Activated effector memory CD4-positive, alpha-beta T cell treated with anti-CD3 and anti-CD28 coated beads, Interleukin-2, amount 50 U/mL, for 16 hours (primary cell): ENCODE measurements around the gene MAD1L1.

Source experiments
- DNase-seq: peaks from one replicate; pipeline ENCODE4 v3.0.0-alpha.2; 2020

Gene MAD1L1

DNA sequence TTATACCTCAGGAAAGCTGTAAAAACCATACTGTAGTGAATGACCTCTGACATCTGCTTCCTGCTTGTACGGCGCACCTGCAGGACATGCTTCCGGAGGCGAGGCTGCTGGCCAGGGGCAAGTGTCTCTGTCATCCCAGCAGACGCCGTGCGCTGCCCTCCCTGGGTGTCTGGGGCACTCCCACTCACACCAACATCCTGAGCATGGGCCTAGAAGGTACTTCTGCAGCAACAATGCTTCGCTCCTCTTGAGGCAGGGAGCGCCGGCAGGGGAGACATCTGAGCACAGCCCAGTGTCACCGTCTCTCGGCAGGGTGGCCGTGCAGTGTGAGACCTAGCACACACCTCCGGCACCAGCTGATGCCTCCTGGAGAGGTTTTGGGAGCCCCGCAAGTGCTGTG is 269.2 kb downstream of the MAD1L1 start:
- peak; percentile 39 for DNase-seq

DNA sequence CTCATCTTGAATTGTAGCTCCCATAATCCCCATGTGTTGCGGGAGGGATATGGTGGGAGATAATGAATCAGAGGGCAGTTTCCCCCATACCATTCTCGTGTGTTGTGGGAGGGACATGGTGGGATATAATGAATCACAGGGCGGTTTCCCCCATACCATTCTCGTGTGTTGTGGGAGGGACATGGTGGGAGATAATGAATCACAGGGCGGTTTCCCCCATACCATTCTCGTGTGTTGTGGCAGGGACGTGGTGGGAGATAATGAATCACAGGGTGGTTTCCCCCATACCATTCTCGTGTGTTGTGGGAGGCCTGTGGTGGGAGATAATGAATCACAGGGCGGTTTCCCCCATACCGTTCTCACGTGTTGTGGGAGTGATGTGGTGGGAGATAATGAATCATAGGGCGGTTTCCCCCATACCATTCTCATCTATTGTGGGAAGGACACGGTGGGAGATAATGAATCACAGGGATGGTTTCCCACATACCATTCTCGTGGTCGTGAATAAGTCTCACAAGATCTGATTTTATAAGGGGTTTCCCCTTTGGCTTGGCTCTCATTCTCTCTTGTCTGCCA is 271.0 kb downstream of the MAD1L1 start:
- peak; percentile 80 for DNase-seq

DNA sequence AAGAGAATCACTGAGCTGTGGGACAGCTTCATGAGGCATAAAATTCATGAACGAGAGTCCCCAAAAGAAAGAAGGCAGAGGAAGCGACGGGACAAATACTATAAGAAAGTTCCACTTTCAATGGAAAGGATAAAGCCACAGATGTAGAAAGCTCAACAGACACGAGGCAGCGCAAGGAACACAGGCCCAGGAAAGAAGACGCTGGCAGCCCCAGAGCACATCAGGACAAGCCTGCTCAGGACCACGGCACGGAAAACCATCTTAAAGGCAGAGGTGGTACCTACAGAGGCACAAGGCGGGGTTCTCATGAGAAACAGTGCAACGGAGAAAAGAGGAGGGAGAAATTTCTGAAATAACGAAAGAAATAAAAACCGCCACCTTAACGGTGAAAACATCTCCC is 273.4 kb downstream of the MAD1L1 start:
- DNase-seq: no peak

DNA sequence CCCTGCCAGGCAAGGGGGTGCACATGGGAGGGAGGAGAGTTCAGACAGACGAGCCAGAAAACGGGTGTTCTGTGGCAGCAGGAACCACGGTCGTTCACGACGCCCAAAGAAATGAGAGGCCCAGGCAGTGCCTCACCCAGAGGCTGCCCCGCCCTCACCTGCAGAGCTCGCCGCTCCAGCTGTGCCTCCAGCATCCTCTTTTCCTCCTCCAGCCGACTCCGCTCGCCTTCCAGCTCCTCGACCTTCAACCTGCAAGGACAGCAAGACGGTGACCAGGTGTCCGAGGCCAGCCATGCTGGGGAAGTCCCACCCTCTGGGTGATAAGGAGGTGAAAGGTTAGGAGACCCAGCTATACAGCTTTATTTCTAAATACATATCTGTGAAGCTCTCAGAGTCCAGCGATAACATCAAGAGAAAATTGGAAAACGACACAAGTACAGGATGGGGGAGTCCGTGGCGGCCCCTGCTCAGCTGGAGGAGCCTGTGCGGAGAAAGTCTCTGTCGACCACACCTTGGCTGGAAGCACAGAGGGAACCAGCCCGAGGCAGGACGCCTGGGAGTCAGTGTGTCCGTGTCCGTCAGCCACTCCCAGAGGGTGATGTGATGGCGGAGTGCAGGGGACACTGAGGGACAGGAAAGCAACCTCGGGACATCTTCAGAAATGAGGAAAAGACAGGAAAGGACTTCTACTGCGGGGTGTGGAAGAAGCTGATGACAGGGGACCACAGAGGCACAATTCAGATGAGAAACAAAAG is 275.1 kb downstream of the MAD1L1 start:
- no peak for DNase-seq

DNA sequence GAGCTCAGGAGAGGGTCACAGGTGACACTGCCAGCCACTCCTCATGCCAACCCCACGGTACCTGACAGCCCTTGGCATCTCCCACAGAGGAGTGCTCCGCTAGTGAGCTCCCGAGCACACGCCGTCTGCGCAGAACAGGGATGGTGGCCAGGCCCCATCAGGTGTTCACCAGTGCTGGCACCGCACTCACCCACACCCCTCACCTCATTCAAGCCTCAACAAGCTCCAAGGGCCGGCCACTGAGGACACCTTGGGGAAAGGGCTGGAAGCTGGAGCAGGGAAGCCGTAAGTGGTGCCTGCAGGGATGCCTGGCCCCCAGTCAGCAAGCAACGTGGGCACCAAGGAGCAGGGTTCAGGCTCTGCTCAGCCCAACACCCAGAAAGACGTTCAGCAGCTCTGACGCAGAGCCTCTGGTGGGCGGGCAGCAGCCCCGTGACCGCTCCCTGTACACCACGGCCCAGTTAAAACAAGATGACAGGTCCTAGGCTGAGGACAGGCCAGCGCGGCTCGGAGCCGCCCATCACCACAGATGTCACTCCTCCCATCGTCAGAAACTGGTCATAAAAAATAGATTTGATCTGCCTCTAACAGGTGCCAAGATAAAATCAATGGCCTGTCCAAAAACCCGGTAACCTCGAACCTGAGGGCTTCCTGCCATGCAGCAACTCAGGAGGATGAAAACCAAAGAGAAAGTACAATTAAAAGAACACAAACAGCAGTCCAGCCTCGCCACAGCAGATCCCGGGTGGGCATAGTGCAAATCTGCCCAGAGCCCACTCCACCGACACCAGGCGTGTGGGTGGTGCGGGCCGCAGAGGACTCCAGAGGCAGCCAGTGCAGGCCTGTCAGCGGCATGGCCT is 275.9 kb downstream of the MAD1L1 start:
- no peak for DNase-seq

DNA sequence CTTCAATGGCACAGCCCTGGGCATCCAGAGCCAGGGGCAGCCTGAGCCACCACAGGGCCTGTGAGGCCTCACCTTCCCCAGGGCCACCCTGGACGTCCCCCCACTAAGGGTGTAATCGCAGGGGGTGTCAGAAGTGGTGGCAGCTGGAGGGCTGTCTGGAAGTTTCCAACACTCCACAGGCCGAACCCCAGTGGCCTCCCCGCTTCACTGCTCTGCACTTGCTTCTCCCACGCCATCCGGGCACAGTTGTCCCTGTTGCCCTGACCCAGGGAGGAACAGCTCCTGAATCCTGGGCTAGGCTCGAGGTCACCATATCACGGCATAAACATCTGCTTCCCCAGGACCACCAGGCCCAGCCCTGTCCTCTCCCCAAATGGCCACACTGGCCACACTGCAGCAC is 276.6 kb downstream of the MAD1L1 start:
- DNase-seq: no peak

DNA sequence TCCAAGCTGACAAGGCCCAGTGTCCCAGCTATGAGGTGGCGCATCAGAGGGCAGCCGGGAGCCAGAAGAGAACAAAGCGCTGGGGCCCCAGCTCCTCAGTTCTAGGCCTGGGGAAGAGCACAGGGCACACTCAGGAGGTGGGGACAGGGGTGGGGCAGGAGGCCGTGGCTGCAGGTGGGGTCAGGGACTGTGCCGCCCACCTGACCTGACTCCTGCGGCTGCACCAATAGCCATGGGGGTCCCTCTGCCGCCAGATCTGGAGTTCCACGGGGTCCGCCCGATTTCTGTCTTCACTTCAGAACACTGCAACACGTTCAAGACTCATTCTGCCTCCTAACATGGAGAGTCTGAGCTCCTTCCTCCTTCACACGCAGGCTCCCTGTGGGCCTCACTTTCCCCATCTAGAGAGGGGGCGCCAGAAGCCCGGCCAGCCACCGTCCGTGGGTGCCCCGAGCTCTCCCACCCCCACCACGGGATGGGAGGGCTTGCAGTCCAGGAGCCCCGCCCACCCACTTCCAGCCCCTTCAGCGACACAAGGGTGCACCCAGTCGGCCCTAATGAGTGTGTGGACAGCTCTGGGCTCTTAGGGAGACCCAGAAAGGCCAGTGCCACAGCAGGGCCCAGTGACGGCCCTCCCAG is 278.3 kb downstream of the MAD1L1 start:
- no peak for DNase-seq

DNA sequence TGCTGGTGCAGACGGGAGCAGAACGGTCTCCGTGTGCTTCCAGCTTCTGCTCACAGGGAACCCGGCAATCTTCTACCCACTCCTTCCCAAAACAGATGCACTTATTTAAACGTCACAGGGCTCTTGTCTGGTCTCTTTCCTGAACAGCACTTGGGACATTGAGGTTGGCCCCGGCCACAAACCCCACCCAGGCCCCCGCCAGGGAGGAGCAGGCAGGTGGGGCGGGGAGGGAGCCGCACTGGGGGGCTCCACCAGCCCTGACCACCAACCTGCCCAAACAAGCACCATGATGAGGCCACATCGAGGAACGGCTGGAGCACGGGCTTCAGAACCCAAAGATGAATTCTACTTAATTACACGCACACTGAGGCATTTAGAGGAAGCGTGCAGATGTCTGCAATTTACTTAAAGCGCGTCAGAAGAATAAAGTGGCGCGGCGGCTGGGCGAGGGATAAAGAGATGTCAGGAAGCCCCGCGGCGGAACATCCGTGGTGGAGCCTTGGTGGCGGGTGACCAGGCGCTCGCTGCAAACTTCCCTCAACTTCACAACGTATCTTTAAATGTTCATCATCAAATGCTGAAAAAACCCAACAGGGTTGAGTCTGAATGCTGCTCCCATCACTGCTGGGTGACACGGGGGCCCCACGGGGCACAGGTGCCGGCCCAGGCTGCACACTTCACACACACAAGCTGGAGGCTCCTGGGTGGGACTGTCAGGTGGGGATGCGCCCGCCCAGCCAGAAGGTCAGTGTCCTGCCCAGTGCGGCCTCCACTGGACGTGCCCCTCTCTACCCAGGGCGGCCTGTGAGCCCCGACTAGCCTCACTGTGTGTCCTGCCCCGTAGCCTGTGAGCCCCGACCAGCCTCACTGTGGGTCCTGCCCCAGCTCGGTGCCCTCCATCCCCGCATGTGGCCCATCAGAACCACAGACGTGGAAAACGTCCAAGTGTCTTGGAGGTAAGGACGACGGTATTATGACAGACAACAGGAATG is 279.2 kb downstream of the MAD1L1 start:
- no peak for DNase-seq

DNA sequence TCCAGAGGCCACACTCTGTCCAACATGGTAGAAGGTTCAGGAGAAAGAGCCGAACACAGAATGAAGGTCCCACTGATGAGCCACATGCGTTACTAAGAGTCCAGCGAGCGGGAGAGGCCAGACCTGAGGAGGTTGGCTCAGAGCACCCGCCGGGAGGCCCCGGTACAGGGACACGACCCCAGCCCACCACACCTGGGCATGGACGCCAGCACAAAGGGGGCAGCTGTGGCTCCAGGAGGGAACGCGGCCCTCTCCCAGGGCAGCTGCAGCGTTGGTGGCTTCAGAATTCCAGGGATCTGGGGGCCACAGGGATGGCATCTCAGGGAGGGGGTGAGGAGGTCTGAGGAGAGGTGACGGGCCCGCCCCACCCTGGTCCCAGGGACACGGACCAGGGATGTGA is 280.0 kb downstream of the MAD1L1 start:
- DNase-seq: no peak

DNA sequence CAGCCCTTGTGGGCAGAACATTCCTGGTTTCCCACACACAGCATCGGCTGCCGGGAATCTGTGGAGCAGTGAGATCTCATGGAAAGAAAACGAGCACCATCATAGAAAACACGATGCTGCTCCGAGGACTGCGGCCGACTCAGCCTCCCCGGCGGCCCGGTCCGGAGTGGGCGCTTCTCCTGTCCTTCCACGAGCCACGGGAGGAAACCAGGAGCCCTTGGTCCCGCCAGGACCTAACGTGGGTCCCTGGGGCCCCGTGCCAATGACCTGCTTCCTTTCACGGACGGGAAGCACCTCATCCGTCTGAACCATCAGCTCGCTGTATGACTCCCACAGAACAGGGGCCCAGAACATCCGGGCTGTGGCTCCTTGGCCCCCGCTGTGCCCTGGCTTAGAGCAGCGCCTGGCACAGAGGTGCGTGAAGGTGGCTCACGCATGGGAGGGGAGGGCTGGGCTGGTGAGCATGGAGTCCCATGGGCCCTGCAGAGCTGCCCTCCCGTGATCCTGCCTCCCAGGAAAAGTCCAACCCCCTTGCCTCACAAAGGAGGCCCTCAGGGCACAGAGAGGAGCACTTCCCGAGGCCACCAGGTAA is 280.5 kb downstream of the MAD1L1 start:
- no peak for DNase-seq

DNA sequence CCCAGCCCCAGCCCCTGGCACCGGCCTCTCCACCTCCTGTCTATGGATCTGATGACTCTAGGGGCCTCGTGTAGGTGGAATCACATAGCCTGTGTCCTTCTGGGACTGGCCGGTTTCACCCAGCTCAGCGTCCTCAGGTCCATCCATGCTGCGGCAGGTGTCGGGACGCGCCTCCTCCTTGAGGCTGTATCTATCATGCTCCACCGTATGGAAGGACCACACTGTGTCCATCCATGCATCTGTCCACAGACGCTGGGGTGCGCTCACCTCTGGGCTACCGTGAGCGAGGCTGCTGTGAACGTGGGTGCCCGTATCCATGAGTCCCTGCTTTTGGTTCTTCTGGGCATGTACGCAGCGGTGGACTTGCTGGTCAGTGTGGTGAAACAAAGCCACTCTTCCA is 281.1 kb downstream of the MAD1L1 start:
- DNase-seq: no peak

DNA sequence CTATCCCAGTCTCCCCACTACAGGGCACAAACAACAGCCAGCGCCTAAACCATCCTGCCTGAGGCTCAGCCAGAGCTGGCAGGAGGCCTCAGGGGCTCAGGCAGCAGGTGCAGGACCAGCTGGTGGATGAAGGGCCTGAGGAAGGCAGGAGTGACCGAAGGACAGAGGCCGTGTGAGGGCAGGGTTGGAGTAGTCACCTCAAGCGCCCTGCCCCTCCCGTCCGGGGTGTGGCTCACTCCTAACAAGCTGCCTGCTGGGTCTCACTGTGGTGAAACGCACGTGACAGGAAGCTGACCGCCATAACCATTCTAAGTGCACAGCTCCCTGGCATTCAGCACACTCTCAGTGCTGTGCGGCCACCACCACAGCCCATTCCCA is 281.6 kb downstream of the MAD1L1 start:
- DNase-seq: no peak

DNA sequence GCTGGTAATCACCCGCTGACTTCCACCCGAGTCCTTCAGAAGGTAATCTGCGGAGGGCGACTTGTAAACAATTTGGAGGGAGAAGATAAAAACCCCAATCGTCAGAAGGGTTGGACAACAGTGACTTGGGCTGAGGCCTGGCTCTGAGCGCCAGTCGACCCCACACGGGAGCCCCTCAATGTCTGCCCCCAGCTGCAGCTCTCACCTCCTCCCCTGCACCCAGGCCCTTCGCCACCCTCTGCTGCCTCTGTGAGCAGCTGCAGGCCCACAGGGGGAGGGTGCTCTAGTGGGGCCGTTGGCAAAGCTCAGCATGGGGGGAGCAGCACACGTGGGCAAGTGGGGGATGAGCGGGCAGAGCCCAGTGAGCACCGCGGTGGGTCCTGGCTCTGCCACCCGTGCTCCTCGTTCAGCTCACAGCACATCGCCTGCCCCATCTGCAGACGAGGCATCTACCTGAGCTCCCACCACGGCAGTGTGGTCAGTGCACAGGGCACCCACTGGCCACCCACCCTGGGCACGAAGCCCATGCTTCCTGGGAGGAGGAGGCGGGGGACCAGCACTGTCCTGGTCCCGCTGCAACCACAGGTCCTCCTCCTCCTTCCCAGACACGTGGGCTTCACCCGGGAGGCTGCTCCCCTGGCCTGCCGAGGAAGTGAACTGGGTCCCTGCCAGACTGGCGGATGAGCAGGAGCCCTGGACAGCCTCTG is 282.1 kb downstream of the MAD1L1 start:
- DNase-seq: no peak

DNA sequence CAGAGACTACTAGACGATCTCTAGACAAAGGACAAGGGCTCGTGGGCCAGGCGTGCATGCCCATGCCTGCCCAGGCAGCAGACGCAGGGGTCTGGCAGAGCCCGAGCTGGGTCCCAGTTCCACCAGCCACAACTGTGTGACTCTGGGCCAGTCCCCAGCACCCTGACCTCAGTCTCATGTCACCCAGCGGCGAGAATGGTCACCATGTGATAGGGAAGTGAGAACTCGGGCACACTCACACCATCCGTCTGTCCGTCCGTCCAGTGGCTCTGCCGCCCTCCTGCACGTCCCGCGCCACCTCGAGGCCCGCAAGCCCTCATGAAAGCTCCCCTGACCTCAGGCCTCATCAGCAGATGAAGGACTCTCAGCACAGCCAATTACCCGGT is 282.7 kb downstream of the MAD1L1 start:
- no peak for DNase-seq

DNA sequence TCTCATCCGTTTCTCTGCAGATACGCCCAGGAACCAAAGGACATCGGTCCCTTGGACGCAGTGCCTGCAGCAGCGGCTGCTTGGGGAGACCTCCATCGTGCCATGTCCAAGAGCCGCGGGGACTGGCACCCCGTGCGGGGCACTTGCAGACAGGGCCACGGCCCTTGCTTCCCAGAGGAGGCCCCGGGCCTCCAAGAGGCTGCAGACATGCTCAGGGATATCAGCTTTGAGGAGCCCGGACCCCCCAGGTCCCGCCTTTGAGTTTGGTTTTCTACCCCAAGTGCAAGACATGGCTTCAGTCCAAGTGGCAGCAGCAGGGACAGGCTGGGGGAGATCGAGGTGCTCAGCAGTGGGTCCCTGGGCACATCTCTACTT is 283.1 kb downstream of the MAD1L1 start:
- no peak for DNase-seq

DNA sequence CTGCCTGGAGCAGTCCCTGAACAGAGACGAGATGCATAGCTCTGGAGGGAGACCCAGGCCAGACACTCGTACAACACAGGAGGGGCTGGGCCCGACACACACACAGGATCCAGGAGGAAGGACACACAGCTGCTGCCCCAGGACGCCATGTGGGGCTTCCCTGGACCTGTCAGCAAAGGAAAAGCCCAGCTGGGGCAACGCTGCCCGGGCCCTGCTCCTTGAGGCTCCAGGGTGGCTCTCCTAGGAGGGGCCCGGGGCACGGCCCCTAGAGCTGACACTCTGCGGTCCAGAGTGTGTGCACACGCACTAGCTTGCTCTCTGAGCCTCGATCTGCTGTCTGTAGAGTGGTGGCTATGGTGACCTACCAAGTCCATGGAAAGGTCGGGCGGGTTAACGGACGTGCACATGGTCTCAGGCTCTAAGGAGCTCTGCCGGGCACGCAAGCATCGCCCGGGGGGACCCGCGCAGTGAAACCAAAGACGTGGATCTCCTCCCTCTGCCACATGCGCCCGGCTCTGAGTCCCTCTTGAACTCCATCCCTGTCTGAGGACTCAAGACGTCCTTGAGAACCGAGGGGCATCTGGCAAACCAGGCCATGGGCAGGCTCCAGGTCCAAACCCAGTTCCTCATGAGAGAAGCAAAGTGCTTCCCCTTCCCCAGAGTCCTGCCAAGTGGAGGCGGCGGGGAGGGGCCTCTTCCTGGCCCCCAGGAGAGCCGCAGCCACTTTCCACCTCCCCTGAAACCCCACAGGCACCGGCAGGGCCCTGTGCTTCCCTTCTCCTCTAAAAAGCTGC is 283.7 kb downstream of the MAD1L1 start:
- DNase-seq: no peak

DNA sequence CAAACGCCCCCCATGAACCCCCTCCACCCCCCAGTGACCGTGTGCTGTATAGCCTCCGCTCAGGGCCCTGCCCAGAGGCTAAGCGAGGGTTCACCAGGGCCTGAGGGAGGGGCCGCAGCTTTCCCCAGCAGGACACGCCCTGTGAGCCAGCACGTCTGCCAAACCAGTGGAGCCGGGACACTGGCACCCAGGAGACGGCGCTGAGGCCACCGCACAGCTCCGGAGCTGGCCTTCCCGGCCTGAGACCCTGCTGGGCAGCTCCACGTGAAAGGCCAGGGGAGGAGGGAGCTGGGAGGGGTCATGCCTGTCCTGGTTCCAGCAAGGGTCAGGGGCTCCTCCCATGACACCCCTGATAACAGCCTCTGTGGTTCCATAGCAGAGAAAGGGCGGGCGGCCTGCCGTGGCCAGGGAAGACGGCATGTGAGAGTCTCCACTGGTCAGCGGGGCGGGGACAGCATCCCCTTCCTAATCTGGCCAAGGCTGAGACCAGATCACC is 284.4 kb downstream of the MAD1L1 start:
- DNase-seq: no peak

DNA sequence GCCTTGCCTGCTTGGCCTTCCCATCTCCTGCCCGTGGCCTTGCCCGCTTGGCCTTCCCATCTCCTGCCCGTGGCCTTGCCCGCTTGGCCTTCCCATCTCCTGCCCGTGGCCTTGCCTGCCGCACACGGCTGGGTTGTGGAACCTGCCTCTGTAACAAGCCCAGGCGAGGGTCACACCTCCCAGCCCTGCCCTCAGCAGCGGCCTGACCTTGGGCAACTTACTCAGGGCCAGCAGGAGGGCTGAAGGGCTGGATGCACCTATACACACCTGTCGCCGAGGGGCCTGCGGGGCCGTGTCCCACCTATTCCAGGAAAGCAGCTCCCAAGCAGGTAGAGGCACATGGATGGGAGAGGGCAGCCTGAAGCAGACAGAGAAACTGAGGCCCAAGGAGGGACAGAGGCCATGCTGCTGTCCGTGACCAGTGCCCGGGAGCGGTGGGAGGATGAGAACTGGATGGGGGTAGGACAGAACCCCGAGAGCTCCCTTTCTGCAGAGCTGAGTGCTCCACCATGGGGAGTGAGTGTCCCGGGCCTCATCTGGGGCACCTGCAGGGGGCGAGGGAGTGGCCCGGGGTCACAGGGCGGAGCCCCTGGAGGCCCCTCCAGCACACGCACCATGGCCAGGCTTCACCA is 285.0 kb downstream of the MAD1L1 start:
- no peak for DNase-seq

DNA sequence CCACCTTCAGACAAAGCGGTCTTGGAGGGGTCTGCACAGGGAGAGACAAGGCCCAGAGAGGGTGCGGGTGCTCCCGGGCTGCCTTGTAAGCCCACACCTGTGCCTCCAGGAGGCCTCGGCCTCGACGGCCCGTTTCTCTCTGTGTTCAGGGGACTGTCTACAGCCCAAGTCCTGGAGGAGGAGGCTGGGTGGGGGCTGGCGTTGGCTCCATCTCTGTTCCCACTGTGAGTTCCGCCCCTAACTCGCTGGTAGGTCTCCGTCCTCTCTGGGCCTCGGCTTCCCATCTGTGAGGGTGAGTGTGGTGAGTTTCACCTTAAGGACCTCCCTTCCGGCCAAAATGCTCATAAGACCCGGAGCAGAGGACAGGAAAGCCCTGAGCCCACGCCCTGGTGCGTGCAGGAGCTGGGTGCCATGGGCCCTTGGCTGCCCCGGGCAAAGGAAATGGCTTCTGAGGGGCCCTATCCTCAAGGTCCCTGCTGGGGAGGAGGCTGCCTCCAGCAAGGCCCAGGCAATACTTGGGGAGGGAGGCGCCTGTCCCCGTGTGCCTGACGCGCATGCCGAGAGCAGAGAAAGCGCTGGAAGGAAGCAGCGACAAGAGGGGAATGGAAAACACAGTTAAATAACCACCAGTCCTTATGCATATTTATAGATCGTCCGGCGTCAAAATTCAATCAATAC is 285.8 kb downstream of the MAD1L1 start:
- DNase-seq: no peak
